HCT116 (cell line): ENCODE data around the gene ACADS. TPM values are rescaled to one million over a fixed set of nuclear protein-coding genes. Genes with fewer than 3 reads are reported as not detected.

Source experiments
- ATAC-seq: fragments of 200-7000 bp; cut with Tn5 transposase; 2 replicates; pipeline ENCODE4 v1.9.1; 2020; ENCODE audit warnings: mild to moderate bottlenecking, moderate library complexity
- BruUV-seq: library from RNA; stranded (reverse); fragments of 400-500 nt; replicated peaks from 2 replicates; lab custom pipeline; 2021; lab: Mats Ljungman, UMichigan
- CTCF ChIA-PET: fragments of 300-600 bp; sonication (Branson Sonifier 250); formaldehyde crosslinking; loops from one replicate; lab custom pipeline; 2021; ENCODE audit warnings: antibody characterized with exemption; lab: Charles Lee
- POLR2A ChIA-PET: fragments of 300-600, 350-600 bp; sonication (Branson Sonifier 250); formaldehyde crosslinking; loops from one replicate; lab custom pipeline; 2021; ENCODE audit warnings: antibody characterized with exemption; lab: Charles Lee
- RAD21 ChIA-PET, 2 experiments: fragments of 300-600 bp; sonication (Branson Sonifier 250); formaldehyde crosslinking; loops; one replicate each; lab custom pipeline; 2023; ENCODE audit warnings: low total read pairs in 2 of 2; ENCODE audit not compliant: uncharacterized antibody in 2 of 2, unreplicated experiment in 2 of 2, low non-redundant PET in 1 of 2; lab: Charles Lee
- DNase-seq: peaks from one replicate; pipeline ENCODE4 v3.0.0-alpha.2; 2010; ENCODE audit warnings: low read depth, low spot score
- H2AFZ ChIP-seq: fragments of 200-600 bp; shearing (Covaris generic), sonication (generic); 2 replicates; pipeline ENCODE4 v1.6.1; 2017; ENCODE audit warnings: low read depth, mixed run types, mixed read lengths, antibody characterized with exemption, low read length; ENCODE audit not compliant: poor library complexity, severe bottlenecking
- H3K27ac ChIP-seq: 2 replicates; pipeline ENCODE4 v1.5.1; 2012; ENCODE audit warnings: low read depth, low read length
- H3K27me3 ChIP-seq: fragments of 200-600 bp; sonication (generic); 2 replicates; pipeline ENCODE4 v1.6.1; 2016; ENCODE audit warnings: mixed run types, low read length, mixed read lengths; ENCODE audit not compliant: insufficient read depth
- H3K36me3 ChIP-seq, 2 experiments: fragments of 200-500 bp in 1 of 2; fragments of 200-600 bp in 1 of 2; sonication (Bioruptor generic) in 1 of 2; sonication (generic) in 1 of 2; 2 replicates each; pipeline versions ENCODE4 v1.5.1 to v1.6.1; 2014 to 2016; ENCODE audit warnings: low read length in 2 of 2, inconsistent platforms in 1 of 2, mixed read lengths in 1 of 2, mixed run types in 1 of 2; ENCODE audit not compliant: insufficient read depth in 2 of 2, control insufficient read depth in 1 of 2
- H3K4me1 ChIP-seq, 2 experiments: fragments of 200-600 bp in 1 of 2; sonication (generic) in 1 of 2; 2 replicates each; pipeline versions ENCODE4 v1.5.1 to v1.6.1; 2012 to 2017; ENCODE audit warnings: low read length in 2 of 2, inconsistent platforms in 1 of 2, mild to moderate bottlenecking in 1 of 2, mixed read lengths in 1 of 2, mixed run types in 1 of 2, moderate library complexity in 1 of 2; ENCODE audit not compliant: insufficient read depth in 2 of 2, control insufficient read depth in 1 of 2
- H3K4me2 ChIP-seq: fragments of 200-600 bp; sonication (generic); 2 replicates; pipeline ENCODE4 v1.6.1; 2017; ENCODE audit warnings: mixed run types, low read length, mixed read lengths
- H3K4me3 ChIP-seq, 2 experiments: fragments of 200-600 bp in 1 of 2; sonication (generic) in 1 of 2; replicated peaks in 1 of 2; 2 replicates each; pipeline ENCODE4 v1.5.1; 2011 to 2016; ENCODE audit warnings: low read length in 2 of 2, control low read depth in 1 of 2, low read depth in 1 of 2, mild to moderate bottlenecking in 1 of 2, mixed read lengths in 1 of 2, mixed run types in 1 of 2
- H3K79me2 ChIP-seq: fragments of 200-600 bp; sonication (generic); 2 replicates; pipeline ENCODE4 v1.6.1; 2017; ENCODE audit warnings: mild to moderate bottlenecking, mixed run types, low read length, moderate library complexity, mixed read lengths; ENCODE audit not compliant: insufficient read depth
- H3K9ac ChIP-seq: fragments of 200-600 bp; sonication (generic); 2 replicates; pipeline ENCODE4 v1.6.1; 2016; ENCODE audit warnings: low read length, mixed read lengths
- H3K9me2 ChIP-seq: fragments of 200-600 bp; sonication (generic), shearing (Covaris generic); 2 replicates; pipeline ENCODE4 v1.6.1; 2017; ENCODE audit warnings: mixed run types, mild to moderate bottlenecking, moderate library complexity; ENCODE audit not compliant: insufficient read depth
- H3K9me3 ChIP-seq, 2 experiments: fragments of 200-500 bp in 1 of 2; fragments of 200-600 bp in 1 of 2; sonication (Bioruptor generic) in 1 of 2; sonication (generic) in 1 of 2; 2 replicates each; pipeline ENCODE4 v1.6.1; 2014 to 2017; ENCODE audit warnings: low read length in 2 of 2, mixed read lengths in 2 of 2, inconsistent platforms in 1 of 2, low read depth in 1 of 2, mild to moderate bottlenecking in 1 of 2, mixed run types in 1 of 2, moderate library complexity in 1 of 2; ENCODE audit not compliant: control insufficient read depth in 1 of 2, insufficient read depth in 1 of 2
- H4K20me1 ChIP-seq: fragments of 200-600 bp; sonication (generic), shearing (Covaris generic); 2 replicates; pipeline ENCODE4 v1.6.1; 2017; ENCODE audit warnings: mixed run types, mild to moderate bottlenecking, moderate library complexity; ENCODE audit not compliant: insufficient read depth
- ATF3 ChIP-seq: IDR thresholded peaks from 2 replicates; pipeline ENCODE4 v1.6.1; 2012
- ELF1 ChIP-seq: IDR thresholded peaks from 2 replicates; pipeline ENCODE4 v1.6.1; 2012; ENCODE audit warnings: low read depth, borderline replicate concordance
- EZH2 ChIP-seq: fragments of 200-600 bp; sonication (generic); IDR thresholded peaks from 2 replicates; pipeline ENCODE4 v1.6.1; 2017; ENCODE audit warnings: antibody characterized with exemption, mixed run types
- EZH2phosphoT487 ChIP-seq: fragments of 200-600 bp; IDR thresholded peaks from 2 replicates; pipeline ENCODE4 v1.6.1; 2018; ENCODE audit warnings: antibody characterized with exemption, borderline replicate concordance
- POLR2AphosphoS5 ChIP-seq: IDR thresholded peaks from 2 replicates; pipeline ENCODE4 v1.6.1; 2011; ENCODE audit warnings: mild to moderate bottlenecking, low read depth, low read length, moderate library complexity
- SIN3A ChIP-seq: IDR thresholded peaks from 2 replicates; pipeline ENCODE4 v1.6.1; 2012; ENCODE audit warnings: low read depth
- ZFX ChIP-seq: fragments of 450-650 bp; IDR thresholded peaks from 2 replicates; pipeline ENCODE4 v1.6.1; 2017
- intact Hi-C: fragments of 100-400 bp; cut with micrococcal nuclease; formaldehyde crosslinking; loops from 2 replicates; pipeline ENCODE4 v1.10.0; 2022
- total RNA-seq: library from RNA; stranded (reverse); gene quantifications from one replicate; pipeline ENCODE4 v1.2.1, GENCODE V29; 2021; ENCODE audit not compliant: unreplicated experiment
- TF ChIP-seq, protein P1 (sequence below): IDR thresholded peaks from 2 replicates; pipeline ENCODE4 v1.6.1; 2012; ENCODE audit warnings: low read depth
- TF ChIP-seq, protein P2 (sequence below): IDR thresholded peaks from 2 replicates; pipeline ENCODE4 v1.6.1; 2012

ACADS gene
- total RNA-seq, 1 experiment from 2014 or later, result 21.4 TPM

DNA sequence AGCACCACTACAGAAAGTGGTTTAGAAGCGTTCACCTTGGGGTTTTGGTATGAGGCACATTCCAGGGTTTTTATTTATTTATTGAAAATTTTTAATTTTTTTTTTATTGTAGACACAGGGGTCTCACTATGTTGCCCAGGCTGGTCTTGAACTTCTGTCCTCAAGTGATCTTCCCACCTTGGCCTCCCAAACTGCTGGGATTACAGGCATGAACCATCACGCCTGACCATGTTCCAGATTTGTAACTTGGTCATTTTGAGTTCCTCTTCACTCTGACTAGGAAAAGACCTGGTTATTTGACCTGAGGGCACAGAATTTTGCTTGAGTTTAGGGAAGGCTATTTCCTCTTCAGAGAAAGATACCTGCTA lies 35.6 kb upstream of the ACADS start (continued):
- TF ChIP-seq, protein P1, sequence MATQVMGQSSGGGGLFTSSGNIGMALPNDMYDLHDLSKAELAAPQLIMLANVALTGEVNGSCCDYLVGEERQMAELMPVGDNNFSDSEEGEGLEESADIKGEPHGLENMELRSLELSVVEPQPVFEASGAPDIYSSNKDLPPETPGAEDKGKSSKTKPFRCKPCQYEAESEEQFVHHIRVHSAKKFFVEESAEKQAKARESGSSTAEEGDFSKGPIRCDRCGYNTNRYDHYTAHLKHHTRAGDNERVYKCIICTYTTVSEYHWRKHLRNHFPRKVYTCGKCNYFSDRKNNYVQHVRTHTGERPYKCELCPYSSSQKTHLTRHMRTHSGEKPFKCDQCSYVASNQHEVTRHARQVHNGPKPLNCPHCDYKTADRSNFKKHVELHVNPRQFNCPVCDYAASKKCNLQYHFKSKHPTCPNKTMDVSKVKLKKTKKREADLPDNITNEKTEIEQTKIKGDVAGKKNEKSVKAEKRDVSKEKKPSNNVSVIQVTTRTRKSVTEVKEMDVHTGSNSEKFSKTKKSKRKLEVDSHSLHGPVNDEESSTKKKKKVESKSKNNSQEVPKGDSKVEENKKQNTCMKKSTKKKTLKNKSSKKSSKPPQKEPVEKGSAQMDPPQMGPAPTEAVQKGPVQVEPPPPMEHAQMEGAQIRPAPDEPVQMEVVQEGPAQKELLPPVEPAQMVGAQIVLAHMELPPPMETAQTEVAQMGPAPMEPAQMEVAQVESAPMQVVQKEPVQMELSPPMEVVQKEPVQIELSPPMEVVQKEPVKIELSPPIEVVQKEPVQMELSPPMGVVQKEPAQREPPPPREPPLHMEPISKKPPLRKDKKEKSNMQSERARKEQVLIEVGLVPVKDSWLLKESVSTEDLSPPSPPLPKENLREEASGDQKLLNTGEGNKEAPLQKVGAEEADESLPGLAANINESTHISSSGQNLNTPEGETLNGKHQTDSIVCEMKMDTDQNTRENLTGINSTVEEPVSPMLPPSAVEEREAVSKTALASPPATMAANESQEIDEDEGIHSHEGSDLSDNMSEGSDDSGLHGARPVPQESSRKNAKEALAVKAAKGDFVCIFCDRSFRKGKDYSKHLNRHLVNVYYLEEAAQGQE, result no peak
- TF ChIP-seq ELF1 (no peak), ATF3 (no peak), POLR2AphosphoS5 (no peak), SIN3A (no peak)
- TF ChIP-seq, protein P2, sequence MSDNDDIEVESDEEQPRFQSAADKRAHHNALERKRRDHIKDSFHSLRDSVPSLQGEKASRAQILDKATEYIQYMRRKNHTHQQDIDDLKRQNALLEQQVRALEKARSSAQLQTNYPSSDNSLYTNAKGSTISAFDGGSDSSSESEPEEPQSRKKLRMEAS, result no peak

DNA sequence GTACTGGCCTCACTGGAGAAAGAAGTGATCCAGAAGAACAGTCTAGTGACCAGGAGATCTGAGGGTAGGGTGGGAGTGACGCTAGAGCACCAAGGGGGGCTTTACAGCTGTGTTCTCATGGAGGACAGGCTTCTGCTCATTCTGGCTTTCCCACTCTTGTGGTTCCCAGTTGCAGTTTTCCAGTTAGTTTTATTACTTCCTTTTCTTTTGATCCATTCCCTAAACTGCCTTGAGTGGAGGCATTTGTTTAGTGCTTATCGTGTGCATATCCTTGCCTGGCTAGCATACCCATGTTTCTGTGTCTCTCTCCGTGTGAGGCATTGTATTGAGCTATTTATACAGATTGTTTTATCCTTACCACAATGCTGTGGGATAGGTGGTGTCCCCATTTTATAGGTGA lies 34.6 kb upstream of the ACADS start:
- H3K27ac ChIP-seq, result no peak overlapping the region

More for the DNA sequence above, 34.6 kb upstream of the ACADS start:
- Histone ChIP-seq H3K9ac (no peak overlapping the region), H3K4me2 (no peak overlapping the region), H3K79me2 (peaks cover 71% of the 10 kb centered on the region), H4K20me1 (peaks cover 4% of the 10 kb centered on the region; the same call in 1 of the 2 replicates), H3K27me3 (no peaks in the 10 kb centered on the region), H3K9me3 (no peaks in the 10 kb centered on the region), H3K4me3 (no peak overlapping the region), H3K9me2 (no peaks in the 10 kb centered on the region), H3K4me1 (peaks cover 18 to 21% of the 10 kb centered on the region in 2 experiments), H2AFZ (no peak overlapping the region), H3K36me3 (peaks cover 23 to 36% of the 10 kb centered on the region in 2 experiments)
- no TSS peak for BruUV-seq
- intact Hi-C loops, result no loop called here
- ATAC-seq (no peak), DNase-seq (no peak)
- POLR2A ChIA-PET, result no interaction called here
- CTCF ChIA-PET, result no interaction called here
- TF ChIP-seq ZFX (no peak), EZH2phosphoT487 (no peak), EZH2 (no peak)
- RAD21 ChIA-PET, result no interaction called here
